PC-3 (cell line): ENCODE data around the gene FPR2.

Experiments used
- EZH2 ChIP-seq: fragments of 300-600 bp; sonication (generic); IDR thresholded peaks from one replicate; pipeline ENCODE4 v1.6.1; 2017; ENCODE audit warnings: antibody characterized with exemption, mild to moderate bottlenecking, low read length; ENCODE audit not compliant: unreplicated experiment
- EZH2phosphoT487 ChIP-seq: fragments of 300-600 bp; sonication (generic); IDR thresholded peaks from 2 replicates; pipeline ENCODE4 v1.6.1; 2018; ENCODE audit warnings: mild to moderate bottlenecking, antibody characterized with exemption, low read length, borderline replicate concordance
- TF ChIP-seq, protein P1 (sequence below): fragments of 300-600 bp; sonication (generic); conservative IDR thresholded peaks from 2 replicates; pipeline ENCODE4 v1.5.1; 2017; ENCODE audit warnings: antibody characterized with exemption, low read depth, mild to moderate bottlenecking, low read length

DNA sequence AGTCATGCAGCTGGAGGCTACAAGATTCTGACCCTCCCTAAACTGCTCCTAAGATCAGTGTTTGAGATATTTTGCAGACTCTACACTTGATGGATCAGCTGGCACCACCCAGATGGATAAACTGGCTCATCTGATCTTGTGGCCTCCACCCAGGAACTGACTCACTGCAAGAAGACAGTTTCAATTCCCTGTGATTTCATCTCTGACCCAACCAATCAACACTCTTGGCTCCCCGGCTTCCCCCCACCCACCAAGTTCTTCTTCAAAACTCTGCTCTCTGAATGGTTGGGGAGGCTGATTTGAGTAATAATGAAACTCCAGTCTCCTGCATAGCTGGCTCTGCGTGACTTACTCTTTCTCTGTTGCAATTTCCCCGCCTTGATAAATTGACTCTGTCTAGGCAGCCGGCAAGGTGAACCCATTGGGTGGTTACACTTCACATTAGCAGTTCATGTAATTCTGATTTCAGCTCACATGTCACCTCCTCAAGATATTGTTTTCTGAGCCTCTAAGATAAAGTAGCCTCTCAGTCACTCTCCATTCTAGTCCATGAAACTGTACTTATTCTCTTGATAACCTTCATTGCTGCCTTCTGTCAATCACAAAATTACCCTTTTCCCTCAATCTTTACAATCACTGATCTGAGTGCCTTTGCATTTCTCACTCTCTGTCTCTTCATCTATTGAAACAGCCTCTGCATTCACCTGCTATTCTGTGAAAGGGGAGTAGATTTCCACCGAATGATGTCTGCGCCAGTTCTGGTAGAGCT is 24.1 kb downstream of the FPR2 start:
- TF ChIP-seq, protein P1, sequence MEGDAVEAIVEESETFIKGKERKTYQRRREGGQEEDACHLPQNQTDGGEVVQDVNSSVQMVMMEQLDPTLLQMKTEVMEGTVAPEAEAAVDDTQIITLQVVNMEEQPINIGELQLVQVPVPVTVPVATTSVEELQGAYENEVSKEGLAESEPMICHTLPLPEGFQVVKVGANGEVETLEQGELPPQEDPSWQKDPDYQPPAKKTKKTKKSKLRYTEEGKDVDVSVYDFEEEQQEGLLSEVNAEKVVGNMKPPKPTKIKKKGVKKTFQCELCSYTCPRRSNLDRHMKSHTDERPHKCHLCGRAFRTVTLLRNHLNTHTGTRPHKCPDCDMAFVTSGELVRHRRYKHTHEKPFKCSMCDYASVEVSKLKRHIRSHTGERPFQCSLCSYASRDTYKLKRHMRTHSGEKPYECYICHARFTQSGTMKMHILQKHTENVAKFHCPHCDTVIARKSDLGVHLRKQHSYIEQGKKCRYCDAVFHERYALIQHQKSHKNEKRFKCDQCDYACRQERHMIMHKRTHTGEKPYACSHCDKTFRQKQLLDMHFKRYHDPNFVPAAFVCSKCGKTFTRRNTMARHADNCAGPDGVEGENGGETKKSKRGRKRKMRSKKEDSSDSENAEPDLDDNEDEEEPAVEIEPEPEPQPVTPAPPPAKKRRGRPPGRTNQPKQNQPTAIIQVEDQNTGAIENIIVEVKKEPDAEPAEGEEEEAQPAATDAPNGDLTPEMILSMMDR, result no peak
- TF ChIP-seq EZH2phosphoT487 (no peak), EZH2 (no peak)
